HepG2 (cell line): ENCODE results near the gene RPTOR. TPM values are rescaled to one million over a fixed set of nuclear protein-coding genes. Genes with fewer than 3 reads are reported as not detected.

Experiments
- ATAC-seq: fragments of 200-7000 bp; cut with Tn5 transposase; 3 replicates; pipeline ENCODE4 v1.9.1; 2020; ENCODE audit warnings: mild to moderate bottlenecking, moderate library complexity
- BruUV-seq: library from RNA; stranded (reverse); fragments of 400-500 nt; replicated peaks from 2 replicates; lab custom pipeline; 2021; lab: Mats Ljungman, UMichigan
- CTCF ChIA-PET: fragments of 300-600 bp; formaldehyde crosslinking; extraction: SDS; loops from one replicate; lab custom pipeline; 2021; ENCODE audit warnings: low total read pairs, inconsistent platforms, low intra/inter-chr PET ratio; lab: Yijun Ruan, JAX
- POLR2A ChIA-PET: fragments of 350-600 bp; sonication (Branson Sonifier 250); formaldehyde crosslinking; loops from one replicate; lab custom pipeline; 2020; ENCODE audit warnings: antibody characterized with exemption, inconsistent platforms; lab: Yijun Ruan, JAX
- DNase-seq: peaks from one replicate; pipeline ENCODE4 v3.0.0-alpha.2; 2015; ENCODE audit warnings: low spot score
- FAIRE-seq: peaks from 3 replicates; lab custom pipeline; 2011; peaks lifted over from hg19 to GRCh38; lab: Jason Lieb, UNC
- H2AFZ ChIP-seq: one replicate; pipeline ENCODE4 v1.6.1; 2011; ENCODE audit warnings: low read length, inconsistent platforms
- H3K27ac ChIP-seq: fragments of 300-600 bp; 3 replicates; pipeline ENCODE4 v1.8.0; 2011; ENCODE audit warnings: mixed run types, mild to moderate bottlenecking, mixed read lengths, low read length, inconsistent platforms; ENCODE audit not compliant: insufficient read depth; ENCODE audit errors: extremely low read length
- H3K27me3 ChIP-seq, 2 experiments: fragments of 200-600 bp in 1 of 2; 2 replicates in 1 of 2; 3 replicates in 1 of 2; pipeline versions ENCODE4 v1.6.0 to v1.8.0; 2011; ENCODE audit warnings: low read length in 2 of 2, mild to moderate bottlenecking in 2 of 2, moderate library complexity in 2 of 2, inconsistent platforms in 1 of 2; ENCODE audit not compliant: insufficient read depth in 2 of 2, control insufficient read depth in 1 of 2
- H3K36me3 ChIP-seq, 2 experiments: fragments of 200-600 bp in 1 of 2; replicated peaks in 1 of 2; 2 replicates in 1 of 2; 3 replicates in 1 of 2; pipeline versions ENCODE4 v1.5.1 to v1.8.0; 2011; ENCODE audit warnings: low read length in 2 of 2, inconsistent platforms in 1 of 2; ENCODE audit not compliant: insufficient read depth in 2 of 2, control insufficient read depth in 1 of 2
- H3K4me1 ChIP-seq: 2 replicates; pipeline ENCODE4 v1.5.1; 2012; ENCODE audit warnings: low read length, inconsistent platforms; ENCODE audit not compliant: insufficient read depth
- H3K4me2 ChIP-seq: 2 replicates; pipeline ENCODE4 v1.6.0; 2011; ENCODE audit warnings: low read depth, low read length, inconsistent platforms
- H3K4me3 ChIP-seq, 3 experiments: fragments of 200-600 bp in 1 of 3; sonication (generic), shearing (Covaris generic) in 1 of 3; replicated peaks in 1 of 3; 2 replicates each; pipeline ENCODE4 v1.5.1; 2011 to 2016; ENCODE audit warnings: low read length in 3 of 3, inconsistent platforms in 2 of 3, low read depth in 2 of 3, mild to moderate bottlenecking in 2 of 3, control low read depth in 1 of 3, mixed read lengths in 1 of 3; ENCODE audit not compliant: insufficient read depth in 1 of 3
- H3K79me2 ChIP-seq: one replicate; pipeline ENCODE4 v1.6.1; 2011; ENCODE audit warnings: low read length, inconsistent platforms; ENCODE audit not compliant: insufficient read depth
- H3K9ac ChIP-seq: 2 replicates; pipeline ENCODE4 v1.6.0; 2011; ENCODE audit warnings: mild to moderate bottlenecking, low read depth, low read length, inconsistent platforms; ENCODE audit not compliant: insufficient read depth
- H3K9me3 ChIP-seq: 2 replicates; pipeline ENCODE4 v1.5.1; 2012; ENCODE audit warnings: mild to moderate bottlenecking, low read length
- H4K20me1 ChIP-seq: 2 replicates; pipeline ENCODE4 v1.6.0; 2011; ENCODE audit warnings: inconsistent platforms, mild to moderate bottlenecking, low read length, moderate library complexity; ENCODE audit not compliant: insufficient read depth
- ARNT ChIP-seq: fragments of 450-650 bp; IDR thresholded peaks from 2 replicates; pipeline ENCODE4 v1.6.1; 2017
- ASH2L ChIP-seq: fragments of 300-600, 200-600 bp; sonication (generic); IDR thresholded peaks from 2 replicates; pipeline ENCODE4 v1.7.0; 2017; ENCODE audit warnings: low read depth, mild to moderate bottlenecking, moderate library complexity, mixed read lengths, low read length; ENCODE audit not compliant: insufficient read length
- GATAD1 ChIP-seq: IDR thresholded peaks from 2 replicates; pipeline ENCODE4 v1.6.1; 2016; ENCODE audit warnings: missing genetic modification reagents, missing compliant biosample characterization
- HOXA9 ChIP-seq: sonication (generic); formaldehyde crosslinking; IDR thresholded peaks from 2 replicates; pipeline ENCODE4 v1.8.1; 2022; ENCODE audit warnings: missing genetic modification reagents, mild to moderate bottlenecking, moderate library complexity, borderline replicate concordance
- KAT8 ChIP-seq: IDR thresholded peaks from 2 replicates; pipeline ENCODE4 v1.6.1; 2016; ENCODE audit warnings: missing genetic modification reagents, missing compliant biosample characterization
- PRPF4 ChIP-seq: fragments of 200-400 bp; formaldehyde crosslinking; IDR thresholded peaks from 2 replicates; pipeline ENCODE4 v1.6.1; 2016; ENCODE audit warnings: low read length, low read depth; ENCODE audit not compliant: poor library complexity, severe bottlenecking
- ZBTB33 ChIP-seq: sonication (generic); formaldehyde crosslinking; IDR thresholded peaks from 2 replicates; pipeline ENCODE4 v1.4.0; 2020; ENCODE audit warnings: missing genetic modification reagents
- ZBTB38 ChIP-seq: sonication (generic); formaldehyde crosslinking; IDR thresholded peaks from 2 replicates; pipeline ENCODE4 v1.5.1; 2020; ENCODE audit warnings: mild to moderate bottlenecking, missing genetic modification reagents
- ZSCAN25 ChIP-seq: sonication (generic); formaldehyde crosslinking; IDR thresholded peaks from 2 replicates; pipeline ENCODE4 v1.8.0; 2022; ENCODE audit warnings: mild to moderate bottlenecking, missing genetic modification reagents
- WGBS: methylation state at CpG from one replicate; pipeline ENCODE4 v1.1.6; 2017; ENCODE audit warnings: low lambda C conversion rate; 5-methylcytosine and 5-hydroxymethylcytosine counted together
- in situ Hi-C: cut with HindIII; loops from 2 replicates; pipeline ENCODE4 v1.10.0; 2017; ENCODE audit warnings: low pct_unique_long_range_greater_than_20kb; ENCODE audit not compliant: extremely low pct_ligation_motif_present
- intact Hi-C: fragments of 100-400 bp; cut with micrococcal nuclease; formaldehyde crosslinking; loops from one replicate; pipeline ENCODE4 v1.10.0; 2022; ENCODE audit not compliant: unreplicated experiment
- polyA plus RNA-seq, 8 experiments: library from polyadenylated mRNA; depleted of rRNA in 3 of 8; stranded (reverse) in 7 of 8; unstranded in 1 of 8; fragments of >200 nt; fragmentation: Illumina TruSeq in 4 of 8; extraction: Trizol in 4 of 8; gene quantifications; 2 replicates each; pipeline versions ENCODE4 v1.2.1 to v1.2.3, GENCODE V29; 2011 to 2016; ENCODE audit warnings: low read depth in 4 of 8, missing spikeins in 1 of 8, mixed read lengths in 1 of 8; ENCODE audit not compliant: insufficient read depth in 1 of 8
- total RNA-seq, 5 experiments: library from RNA; depleted of rRNA; stranded (reverse); fragments of >200 nt; fragmentation: Illumina TruSeq; extraction: Trizol; gene quantifications; 2 replicates each; pipeline ENCODE4 v1.2.3, GENCODE V29; 2016; ENCODE audit warnings: low read depth in 1 of 5

Gene RPTOR
- total and polyA plus RNA-seq, 2 of the 13 experiments (the other 11 are each of a cell fraction or from before 2014, with no cell fraction given), result 6.6 to 25.3 TPM

GRCh38 chr17:80614332-80615047, 69.9 kb downstream of the RPTOR start:
- FAIRE-seq (no peak), DNase-seq (no peak), ATAC-seq (no peak)
- H3K4me1 ChIP-seq, result peaks cover 10% of the 10 kb centered on the region
- intact Hi-C loops (no loop called here), in situ Hi-C loops (no loop called here)
- no peak for TF ChIP-seq KAT8 (CRISPR knock-in tag)
- TF ChIP-seq ZBTB38 (CRISPR knock-in tag), result 0 out of 2 replicates have a peak, but pooled peaks have one; percentile 59
- no peak for TF ChIP-seq HOXA9 (CRISPR knock-in tag)
- no peak for TF ChIP-seq GATAD1 (CRISPR knock-in tag)
- TF ChIP-seq ARNT, result no peak
- no peak for TF ChIP-seq ZBTB33
- no peak for TF ChIP-seq ZSCAN25
- TF ChIP-seq ASH2L, result no peak
- TF ChIP-seq PRPF4, result peak; percentile 44
- ChIA-PET POLR2A (no interaction called here), CTCF (no interaction called here)
- peaks cover 71% of the 10 kb centered on the region for H3K79me2 ChIP-seq
- no peaks in the 10 kb centered on the region for H3K27me3 ChIP-seq
- BruUV-seq, result no TSS peak
- H3K9ac ChIP-seq, result no peak overlapping the region
- H3K4me2 ChIP-seq, result no peak overlapping the region
- no peak overlapping the region for H3K4me3 ChIP-seq
- no peak overlapping the region for H3K27ac ChIP-seq
- no peaks in the 10 kb centered on the region; the same call in 1 of the 2 replicates for H4K20me1 ChIP-seq
- 0 out of 5 replicates have a peak, but pooled peaks cover 0 to 1% of the 10 kb centered on the region in 2 experiments for H3K36me3 ChIP-seq
- WGBS, result 96% methylated on average over 12 of the region's 12 CpGs
- no peaks in the 10 kb centered on the region for H3K9me3 ChIP-seq
- H2AFZ ChIP-seq, result no peak overlapping the region
